HCT116 (cell line): ENCODE measurements around the gene FOXN1.

Experiments
- EZH2 ChIP-seq: fragments of 200-600 bp; sonication (generic); IDR thresholded peaks from 2 replicates; pipeline ENCODE4 v1.6.1; 2017; ENCODE audit warnings: antibody characterized with exemption, mixed run types
- EZH2phosphoT487 ChIP-seq: fragments of 200-600 bp; IDR thresholded peaks from 2 replicates; pipeline ENCODE4 v1.6.1; 2018; ENCODE audit warnings: antibody characterized with exemption, borderline replicate concordance
- FOSL1 ChIP-seq: IDR thresholded peaks from 2 replicates; pipeline ENCODE4 v1.6.1; 2012; ENCODE audit warnings: low read depth
- POLR2A ChIP-seq: IDR thresholded peaks from 2 replicates; pipeline ENCODE4 v1.7.0; 2011; ENCODE audit warnings: borderline replicate concordance; ENCODE audit not compliant: insufficient read depth, insufficient read length; ENCODE audit errors: extremely low read depth
- POLR2AphosphoS5 ChIP-seq: IDR thresholded peaks from 2 replicates; pipeline ENCODE4 v1.6.1; 2011; ENCODE audit warnings: mild to moderate bottlenecking, low read depth, low read length, moderate library complexity
- SP1 ChIP-seq: IDR thresholded peaks from 2 replicates; pipeline ENCODE4 v1.6.1; 2012; ENCODE audit warnings: low read depth
- SRF ChIP-seq: IDR thresholded peaks from 2 replicates; pipeline ENCODE4 v1.6.1; 2012; ENCODE audit warnings: low read depth
- YY1 ChIP-seq: IDR thresholded peaks from 2 replicates; pipeline ENCODE4 v1.6.1; 2011; ENCODE audit warnings: low read length, low read depth, moderate library complexity, mild to moderate bottlenecking; ENCODE audit not compliant: insufficient replicate concordance; ENCODE audit errors: extremely low read depth
- ZFX ChIP-seq: fragments of 450-650 bp; IDR thresholded peaks from 2 replicates; pipeline ENCODE4 v1.6.1; 2017
- ZNF274 ChIP-seq: fragments of 200-500 bp; sonication (Bioruptor generic); IDR thresholded peaks from 2 replicates; pipeline ENCODE4 v1.6.1; 2014; ENCODE audit warnings: mild to moderate bottlenecking, low read depth, low read length, inconsistent platforms
- TF ChIP-seq, protein P1 (sequence below), 3 experiments: fragments of 200-600 bp in 1 of 3; sonication (generic) in 1 of 3; IDR thresholded peaks in 2 of 3; conservative IDR thresholded peaks in 1 of 3; 2 replicates each; pipeline ENCODE4 v1.5.1; 2012 to 2017; ENCODE audit warnings: low read depth in 2 of 3, low read length in 2 of 3, antibody characterized with exemption in 1 of 3, borderline replicate concordance in 1 of 3, control low read depth in 1 of 3, mild to moderate bottlenecking in 1 of 3, mixed read lengths in 1 of 3, mixed run types in 1 of 3, moderate library complexity in 1 of 3; ENCODE audit not compliant: insufficient read depth in 1 of 3
- TF ChIP-seq, protein P2 (sequence below): IDR thresholded peaks from 2 replicates; pipeline ENCODE4 v1.6.1; 2012
- TF ChIP-seq, protein P3 (sequence below): IDR thresholded peaks from 2 replicates; pipeline ENCODE4 v1.6.1; 2011; ENCODE audit warnings: mild to moderate bottlenecking, low read length, moderate library complexity; ENCODE audit not compliant: insufficient replicate concordance; ENCODE audit errors: extremely low read depth
- TF ChIP-seq, protein P4 (sequence below): IDR thresholded peaks from 2 replicates; pipeline ENCODE4 v1.6.1; 2012; ENCODE audit warnings: low read depth

DNA sequence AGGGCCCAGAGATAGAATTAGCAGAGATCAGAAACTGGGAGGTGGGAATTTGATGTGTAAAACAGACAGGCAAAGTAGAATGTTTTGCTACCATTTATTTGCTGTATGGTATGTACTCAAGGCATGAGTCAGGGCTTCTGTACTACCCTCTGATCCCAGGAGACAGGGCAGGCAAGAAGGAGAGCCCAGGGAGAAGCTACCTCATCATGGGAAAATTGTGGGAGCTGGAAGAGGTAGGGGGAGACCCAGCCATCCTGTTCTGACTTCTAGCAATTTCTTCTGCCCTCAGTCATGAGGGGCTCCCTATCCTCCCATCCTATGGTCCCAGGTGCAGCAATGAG, 66.9 kb downstream of the FOXN1 start:
- TF ChIP-seq POLR2A = no peak
- TF ChIP-seq YY1 = no peak
- TF ChIP-seq SP1 = no peak
- TF ChIP-seq, protein P1, sequence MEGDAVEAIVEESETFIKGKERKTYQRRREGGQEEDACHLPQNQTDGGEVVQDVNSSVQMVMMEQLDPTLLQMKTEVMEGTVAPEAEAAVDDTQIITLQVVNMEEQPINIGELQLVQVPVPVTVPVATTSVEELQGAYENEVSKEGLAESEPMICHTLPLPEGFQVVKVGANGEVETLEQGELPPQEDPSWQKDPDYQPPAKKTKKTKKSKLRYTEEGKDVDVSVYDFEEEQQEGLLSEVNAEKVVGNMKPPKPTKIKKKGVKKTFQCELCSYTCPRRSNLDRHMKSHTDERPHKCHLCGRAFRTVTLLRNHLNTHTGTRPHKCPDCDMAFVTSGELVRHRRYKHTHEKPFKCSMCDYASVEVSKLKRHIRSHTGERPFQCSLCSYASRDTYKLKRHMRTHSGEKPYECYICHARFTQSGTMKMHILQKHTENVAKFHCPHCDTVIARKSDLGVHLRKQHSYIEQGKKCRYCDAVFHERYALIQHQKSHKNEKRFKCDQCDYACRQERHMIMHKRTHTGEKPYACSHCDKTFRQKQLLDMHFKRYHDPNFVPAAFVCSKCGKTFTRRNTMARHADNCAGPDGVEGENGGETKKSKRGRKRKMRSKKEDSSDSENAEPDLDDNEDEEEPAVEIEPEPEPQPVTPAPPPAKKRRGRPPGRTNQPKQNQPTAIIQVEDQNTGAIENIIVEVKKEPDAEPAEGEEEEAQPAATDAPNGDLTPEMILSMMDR (IDR thresholded peaks at IDR 0.05 in 2 of 3, conservative IDR thresholded peaks at IDR 0.05 in 1 of 3; ENCODE audit: borderline replicate concordance in 1 of 3, insufficient read depth in 1 of 3, low read depth in 2 of 3, low read length in 2 of 3) = no peak
- no peak for TF ChIP-seq SRF
- TF ChIP-seq EZH2phosphoT487 = no peak
- TF ChIP-seq POLR2AphosphoS5 = no peak
- TF ChIP-seq, protein P2, sequence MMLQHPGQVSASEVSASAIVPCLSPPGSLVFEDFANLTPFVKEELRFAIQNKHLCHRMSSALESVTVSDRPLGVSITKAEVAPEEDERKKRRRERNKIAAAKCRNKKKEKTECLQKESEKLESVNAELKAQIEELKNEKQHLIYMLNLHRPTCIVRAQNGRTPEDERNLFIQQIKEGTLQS = no peak
- TF ChIP-seq, protein P3, sequence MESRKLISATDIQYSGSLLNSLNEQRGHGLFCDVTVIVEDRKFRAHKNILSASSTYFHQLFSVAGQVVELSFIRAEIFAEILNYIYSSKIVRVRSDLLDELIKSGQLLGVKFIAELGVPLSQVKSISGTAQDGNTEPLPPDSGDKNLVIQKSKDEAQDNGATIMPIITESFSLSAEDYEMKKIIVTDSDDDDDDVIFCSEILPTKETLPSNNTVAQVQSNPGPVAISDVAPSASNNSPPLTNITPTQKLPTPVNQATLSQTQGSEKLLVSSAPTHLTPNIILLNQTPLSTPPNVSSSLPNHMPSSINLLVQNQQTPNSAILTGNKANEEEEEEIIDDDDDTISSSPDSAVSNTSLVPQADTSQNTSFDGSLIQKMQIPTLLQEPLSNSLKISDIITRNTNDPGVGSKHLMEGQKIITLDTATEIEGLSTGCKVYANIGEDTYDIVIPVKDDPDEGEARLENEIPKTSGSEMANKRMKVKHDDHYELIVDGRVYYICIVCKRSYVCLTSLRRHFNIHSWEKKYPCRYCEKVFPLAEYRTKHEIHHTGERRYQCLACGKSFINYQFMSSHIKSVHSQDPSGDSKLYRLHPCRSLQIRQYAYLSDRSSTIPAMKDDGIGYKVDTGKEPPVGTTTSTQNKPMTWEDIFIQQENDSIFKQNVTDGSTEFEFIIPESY = no peak
- no peak for TF ChIP-seq EZH2
- TF ChIP-seq, protein P4, sequence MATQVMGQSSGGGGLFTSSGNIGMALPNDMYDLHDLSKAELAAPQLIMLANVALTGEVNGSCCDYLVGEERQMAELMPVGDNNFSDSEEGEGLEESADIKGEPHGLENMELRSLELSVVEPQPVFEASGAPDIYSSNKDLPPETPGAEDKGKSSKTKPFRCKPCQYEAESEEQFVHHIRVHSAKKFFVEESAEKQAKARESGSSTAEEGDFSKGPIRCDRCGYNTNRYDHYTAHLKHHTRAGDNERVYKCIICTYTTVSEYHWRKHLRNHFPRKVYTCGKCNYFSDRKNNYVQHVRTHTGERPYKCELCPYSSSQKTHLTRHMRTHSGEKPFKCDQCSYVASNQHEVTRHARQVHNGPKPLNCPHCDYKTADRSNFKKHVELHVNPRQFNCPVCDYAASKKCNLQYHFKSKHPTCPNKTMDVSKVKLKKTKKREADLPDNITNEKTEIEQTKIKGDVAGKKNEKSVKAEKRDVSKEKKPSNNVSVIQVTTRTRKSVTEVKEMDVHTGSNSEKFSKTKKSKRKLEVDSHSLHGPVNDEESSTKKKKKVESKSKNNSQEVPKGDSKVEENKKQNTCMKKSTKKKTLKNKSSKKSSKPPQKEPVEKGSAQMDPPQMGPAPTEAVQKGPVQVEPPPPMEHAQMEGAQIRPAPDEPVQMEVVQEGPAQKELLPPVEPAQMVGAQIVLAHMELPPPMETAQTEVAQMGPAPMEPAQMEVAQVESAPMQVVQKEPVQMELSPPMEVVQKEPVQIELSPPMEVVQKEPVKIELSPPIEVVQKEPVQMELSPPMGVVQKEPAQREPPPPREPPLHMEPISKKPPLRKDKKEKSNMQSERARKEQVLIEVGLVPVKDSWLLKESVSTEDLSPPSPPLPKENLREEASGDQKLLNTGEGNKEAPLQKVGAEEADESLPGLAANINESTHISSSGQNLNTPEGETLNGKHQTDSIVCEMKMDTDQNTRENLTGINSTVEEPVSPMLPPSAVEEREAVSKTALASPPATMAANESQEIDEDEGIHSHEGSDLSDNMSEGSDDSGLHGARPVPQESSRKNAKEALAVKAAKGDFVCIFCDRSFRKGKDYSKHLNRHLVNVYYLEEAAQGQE = no peak
- TF ChIP-seq FOSL1 = no peak
- no peak for TF ChIP-seq ZFX
- no peak for TF ChIP-seq ZNF274
